Head of caudate nucleus (tissue), 42 donors: Measurements from ENCODE around the gene CFL1.

Experiments
- DNase-seq, 42 donors: peaks; one replicate each; pipeline versions ENCODE4 v3.0.0 to v3.0.0-alpha.2; 2020 to 2021; ENCODE audit warnings: mixed read lengths in 7 of 42
- intact Hi-C: fragments of 100-400 bp; cut with DNase I; formaldehyde crosslinking; loops from one replicate; pipeline ENCODE4 v1.15.0; 2022

Gene CFL1

GRCh38 chr11:65821107-65821506 is 36.9 kb downstream of the CFL1 start:
- peak in 1 of 42 donors; percentile 16 for DNase-seq
- intact Hi-C loops = no loop called here

- intact Hi-C loops = loop anchor here (5.0 to 10.0 kb wide), 3 partner anchors 36 to 193 kb away; partner anchors contain the start of genes AP5B1 and KAT5
- DNase-seq = peak; percentile 87 to 99 (median 95)
Observed at GRCh38 chr11:65817835-65818680, 39.9 kb downstream of the CFL1 start.

GRCh38 chr11:65817312-65817834 is 40.6 kb downstream of the CFL1 start:
- DNase-seq = no peak
- intact Hi-C loops = loop anchor here (5.0 to 10.0 kb wide), 3 partner anchors 35 to 193 kb away; partner anchors contain the start of genes AP5B1 and KAT5

GRCh38 chr11:65816696-65817095 is 41.3 kb downstream of the CFL1 start:
- DNase-seq = no peak
- intact Hi-C loops = loop anchor here (5.0 to 10.0 kb wide), 3 partner anchors 34 to 192 kb away; partner anchors contain the start of genes AP5B1 and KAT5

- DNase-seq = no peak
- intact Hi-C loops = loop anchor here (5.0 to 10.0 kb wide), 3 partner anchors 33 to 190 kb away; partner anchors contain the start of genes AP5B1 and KAT5
Observed at GRCh38 chr11:65814986-65815565, 42.9 kb downstream of the CFL1 start.

GRCh38 chr11:65814131-65814985 is 43.6 kb downstream of the CFL1 start:
- DNase-seq = peak in 14 of 42 donors; percentile 6 to 58 (median 31)
- intact Hi-C loops = loop anchor here (10.0 kb wide), 1 partner anchor 190 kb away; no protein-coding TSS in a partner anchor

- DNase-seq = no peak
- intact Hi-C loops = loop anchor here (10.0 kb wide), 1 partner anchor 187 kb away; no protein-coding TSS in a partner anchor
Observed at GRCh38 chr11:65811764-65812475, 46.1 kb downstream of the CFL1 start.

GRCh38 chr11:65810046-65810868 is 47.7 kb downstream of the CFL1 start:
- peak in 1 of 42 donors; percentile 9 for DNase-seq
- intact Hi-C loops = loop anchor here (10.0 kb wide), 1 partner anchor 185 kb away; no protein-coding TSS in a partner anchor

GRCh38 chr11:65809496-65809895 is 48.5 kb downstream of the CFL1 start:
- no peak for DNase-seq
- intact Hi-C loops = no loop called here

- no peak for DNase-seq
- intact Hi-C loops = no loop called here
Observed at GRCh38 chr11:65808744-65809341, 49.1 kb downstream of the CFL1 start.

- intact Hi-C loops = no loop called here
- no peak for DNase-seq
Observed at GRCh38 chr11:65806979-65807378, 51.0 kb downstream of the CFL1 start.
